HG03175 (cell line): Measurements from ENCODE around the gene METTL15.
"Not testable (repeated sequence)": the region's sequence is repeated elsewhere in the genome, so short reads cannot be mapped to it uniquely, and the experiment has no call there.

Experiments
- ATAC-seq: cut with Tn5 transposase; IDR thresholded peaks from one replicate; pipeline ENCODE4 v1.9.1; 2021; ENCODE audit warnings: mild to moderate bottlenecking, moderate library complexity; ENCODE audit not compliant: unreplicated experiment

Gene METTL15

GRCh38 chr11:28176351-28176750 lies 68.2 kb downstream of the METTL15 start:
- ATAC-seq = no peak

DNA sequence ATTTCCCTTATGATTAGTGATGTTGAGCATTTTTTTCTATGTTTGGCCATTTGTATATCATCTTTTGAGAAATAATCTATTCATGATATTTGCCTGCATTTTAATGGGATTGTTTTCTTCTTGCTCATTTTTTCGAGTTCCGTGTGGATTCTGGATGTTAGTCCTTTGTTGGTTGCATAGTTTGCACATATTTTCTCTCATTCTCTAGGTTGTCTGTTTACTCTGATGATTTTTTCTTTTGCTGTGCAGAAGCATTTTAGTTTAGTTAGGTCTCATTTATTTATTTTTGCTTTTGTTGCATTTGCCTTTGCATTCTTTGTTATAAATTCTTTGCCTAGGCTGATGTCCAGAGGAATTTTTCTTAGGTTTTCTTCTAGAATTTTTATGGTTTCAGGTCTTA lies 87.3 kb downstream of the METTL15 start:
- no peak for ATAC-seq

DNA sequence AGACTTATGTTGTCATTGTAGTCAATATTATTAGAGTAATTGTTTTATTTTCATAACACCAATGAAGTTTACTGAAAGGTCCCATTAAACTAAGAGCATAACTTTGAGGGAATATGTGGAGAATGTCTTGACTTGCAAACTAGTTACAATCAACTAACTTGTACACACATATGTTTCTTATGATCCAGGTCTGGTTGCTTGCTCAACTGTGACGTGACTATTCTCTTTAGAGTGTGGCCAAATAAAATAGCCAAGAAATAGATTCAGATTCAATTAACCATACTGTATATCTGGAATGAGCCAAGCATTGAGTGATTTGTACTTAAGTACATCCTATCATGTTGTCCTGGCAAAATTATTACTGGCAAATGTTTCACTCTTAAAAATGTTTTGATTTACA lies 101.7 kb downstream of the METTL15 start:
- ATAC-seq = no peak

DNA sequence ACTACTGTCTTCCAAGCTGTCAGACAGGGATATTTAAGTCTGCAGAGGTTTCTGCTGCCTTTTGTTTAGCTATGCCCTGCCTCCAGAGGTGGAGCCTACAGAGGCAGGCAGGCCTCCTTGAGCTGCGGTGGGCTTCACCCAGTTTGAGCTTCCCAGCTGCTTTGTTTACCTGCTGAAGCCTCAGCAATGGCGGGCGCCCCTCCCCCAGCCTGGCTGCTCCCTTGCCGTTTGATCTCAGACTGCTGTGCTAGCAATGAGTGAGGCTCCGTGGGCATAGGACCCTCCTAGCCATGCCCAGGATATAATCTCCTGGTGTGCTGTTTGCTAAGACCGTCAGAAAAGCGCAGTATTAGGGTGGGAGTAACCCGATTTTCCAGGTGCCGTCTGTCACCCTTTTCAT lies 113.9 kb downstream of the METTL15 start:
- ATAC-seq = not testable (repeated sequence)

DNA sequence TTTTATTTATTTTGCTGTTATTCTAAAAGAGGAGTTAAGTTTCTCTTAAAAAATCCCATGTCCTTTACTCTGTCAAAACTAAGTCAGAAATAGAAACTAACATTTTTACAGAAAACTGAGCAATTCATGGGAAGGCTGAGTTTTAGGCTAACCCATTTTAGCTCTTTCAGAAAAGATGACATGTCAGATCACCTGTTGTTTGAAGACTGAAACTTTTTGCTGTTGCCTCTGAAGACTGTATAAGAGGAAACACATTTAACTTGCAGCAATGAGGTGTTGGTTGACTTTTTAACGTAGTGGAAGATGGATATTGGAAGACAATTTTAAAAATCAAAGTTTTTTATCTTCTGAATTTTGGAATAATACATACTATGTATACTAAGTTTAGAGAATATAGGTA lies 115.4 kb downstream of the METTL15 start:
- ATAC-seq = no peak

GRCh38 chr11:28223994-28224393 lies 115.8 kb downstream of the METTL15 start:
- no peak for ATAC-seq

DNA sequence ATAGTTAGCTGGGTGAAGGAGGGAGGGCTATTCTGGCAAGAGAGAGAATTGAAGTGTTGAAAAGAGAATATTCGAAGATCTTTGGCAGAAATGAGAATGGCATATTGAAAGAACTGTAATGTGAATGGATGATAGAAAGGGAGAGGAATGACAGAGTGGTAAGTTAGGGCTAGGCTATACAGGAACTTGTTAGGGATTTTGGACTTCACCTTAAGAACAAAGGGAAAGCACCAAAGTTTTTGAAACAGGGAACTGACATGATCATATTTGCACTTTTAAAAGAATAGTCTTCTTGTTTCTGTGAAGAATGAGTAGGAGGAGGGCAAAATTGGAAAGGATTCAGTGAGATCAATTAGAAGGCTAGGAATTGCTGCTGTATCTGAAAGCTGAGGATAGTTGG lies 119.3 kb downstream of the METTL15 start:
- no peak for ATAC-seq

DNA sequence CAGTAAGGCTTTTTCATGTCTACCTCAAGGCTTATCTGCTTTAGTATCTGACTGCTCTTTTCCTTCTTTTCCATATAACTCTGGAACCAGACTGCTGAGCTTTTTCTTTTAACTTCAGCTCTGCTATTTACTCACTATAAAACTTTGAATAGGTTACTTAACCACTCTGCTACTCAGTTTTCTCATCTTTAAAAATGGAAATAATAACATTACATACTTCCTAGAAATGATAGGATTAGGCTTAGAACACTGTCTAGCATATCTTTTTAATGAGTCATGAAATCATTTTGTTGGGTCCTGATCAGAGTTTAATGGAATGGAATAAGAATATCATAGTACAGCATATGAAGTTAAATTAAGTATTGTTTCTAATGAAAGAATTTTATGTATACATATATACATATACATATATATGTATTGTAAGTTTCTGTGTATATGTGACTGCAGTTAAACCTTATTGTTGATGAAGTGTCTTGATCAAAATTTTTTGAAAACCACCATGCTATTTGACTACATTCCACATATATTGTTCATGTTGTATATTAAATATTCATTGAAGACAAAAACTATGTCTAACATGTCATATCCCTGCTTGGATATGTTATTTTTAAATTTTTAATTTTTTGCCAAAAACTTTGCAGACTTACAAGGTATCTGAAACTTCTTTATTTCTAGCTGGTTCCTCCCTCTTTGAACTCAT lies 120.2 kb downstream of the METTL15 start:
- ATAC-seq = no peak

DNA sequence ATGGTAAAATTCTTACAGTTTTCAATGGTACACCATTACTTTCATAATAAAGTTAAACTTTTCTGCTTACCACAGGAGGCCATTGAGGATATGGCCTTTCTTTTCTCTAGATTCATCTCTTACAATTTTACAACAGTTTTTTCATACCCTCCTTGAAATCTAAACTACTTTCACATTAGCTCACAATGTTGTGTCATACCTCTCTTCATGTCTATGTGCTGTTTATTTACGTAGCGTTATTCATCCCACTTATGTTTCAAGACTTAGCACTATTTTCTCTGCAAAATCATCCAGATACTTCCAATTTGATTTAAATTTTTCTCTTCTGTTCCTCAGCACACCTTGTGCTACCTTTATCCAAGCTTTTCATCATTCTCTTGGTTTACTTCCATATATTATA lies 123.3 kb downstream of the METTL15 start:
- ATAC-seq = no peak

DNA sequence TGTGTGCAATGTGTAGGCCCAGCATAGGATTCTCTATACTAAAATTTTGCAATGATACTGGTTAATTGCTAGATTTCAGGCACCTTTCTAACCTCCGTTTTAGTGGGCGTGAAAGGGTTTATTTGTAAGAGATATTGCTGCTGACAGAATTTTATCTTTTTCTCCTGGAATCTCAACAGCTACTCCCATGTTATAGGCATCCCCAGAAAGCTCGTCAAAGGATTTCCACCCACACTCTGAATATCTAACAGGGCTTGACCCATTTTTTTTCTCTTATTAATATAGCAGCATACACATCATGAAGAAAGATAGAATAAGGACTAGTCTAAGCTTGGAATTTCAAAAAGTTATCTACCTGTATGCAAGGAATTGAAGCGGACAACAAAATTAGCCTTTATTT lies 124.5 kb downstream of the METTL15 start:
- ATAC-seq = no peak

DNA sequence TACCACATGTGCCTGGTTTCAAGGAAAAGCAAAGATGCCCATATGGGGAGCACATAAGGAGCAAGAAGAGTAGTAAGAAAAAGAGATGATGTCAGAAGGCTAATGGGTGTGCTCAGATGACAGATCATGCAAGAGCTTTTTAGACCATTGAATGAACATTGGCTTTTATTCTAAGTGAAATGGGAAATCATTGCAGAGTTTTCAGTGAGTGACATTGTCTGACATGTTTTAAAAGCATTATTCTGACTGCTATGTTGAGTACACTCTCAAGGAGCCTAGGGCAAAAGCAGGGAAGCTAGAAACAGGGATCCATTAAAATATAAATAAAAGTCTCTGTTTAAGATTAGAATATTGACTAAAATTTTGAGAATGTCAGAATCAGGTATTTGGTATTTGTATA lies 133.6 kb downstream of the METTL15 start:
- no peak for ATAC-seq

DNA sequence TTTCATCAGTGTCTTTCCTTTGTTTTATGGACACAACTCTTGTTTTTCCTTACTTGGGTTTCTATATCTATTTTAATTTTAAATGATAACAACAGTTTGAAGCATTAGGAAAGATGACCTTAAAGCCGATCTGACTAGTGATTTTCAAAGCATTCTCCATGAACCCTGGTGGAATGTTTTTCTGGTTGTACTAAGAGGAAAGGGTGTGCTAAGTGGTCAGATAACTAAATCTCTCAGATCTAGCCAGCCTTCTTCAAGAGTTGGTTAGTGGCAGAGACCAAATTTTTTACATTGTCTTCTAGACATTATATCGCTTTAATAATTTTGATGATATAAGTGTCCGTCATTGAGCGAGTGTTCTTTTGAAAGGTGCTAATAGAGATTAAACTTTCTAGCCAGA lies 134.4 kb downstream of the METTL15 start:
- ATAC-seq = no peak

- no peak for ATAC-seq
These were observed 134.9 kb downstream of the METTL15 start for GRCh38 chr11:28243061-28243460.

- no peak for ATAC-seq
These were observed 135.4 kb downstream of the METTL15 start for GRCh38 chr11:28243581-28243980.

DNA sequence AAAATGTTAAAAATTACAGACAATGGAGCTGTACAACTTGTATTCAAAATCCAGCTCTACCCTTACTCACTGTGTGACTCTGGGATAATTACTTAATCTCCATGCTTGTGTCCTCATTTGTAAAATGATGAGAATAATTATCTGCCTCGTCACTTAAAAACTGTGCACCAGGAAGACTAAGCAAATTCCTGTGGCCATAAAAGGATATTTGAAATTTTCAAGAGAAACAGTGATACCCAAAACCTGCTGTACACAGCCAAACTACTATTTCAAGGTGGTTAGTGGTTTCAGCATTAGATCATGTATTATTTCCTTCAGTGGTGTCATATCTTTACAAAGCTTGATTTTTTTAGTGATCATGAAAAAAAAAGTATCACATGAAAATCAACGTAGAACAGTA lies 136.9 kb downstream of the METTL15 start:
- no peak for ATAC-seq

DNA sequence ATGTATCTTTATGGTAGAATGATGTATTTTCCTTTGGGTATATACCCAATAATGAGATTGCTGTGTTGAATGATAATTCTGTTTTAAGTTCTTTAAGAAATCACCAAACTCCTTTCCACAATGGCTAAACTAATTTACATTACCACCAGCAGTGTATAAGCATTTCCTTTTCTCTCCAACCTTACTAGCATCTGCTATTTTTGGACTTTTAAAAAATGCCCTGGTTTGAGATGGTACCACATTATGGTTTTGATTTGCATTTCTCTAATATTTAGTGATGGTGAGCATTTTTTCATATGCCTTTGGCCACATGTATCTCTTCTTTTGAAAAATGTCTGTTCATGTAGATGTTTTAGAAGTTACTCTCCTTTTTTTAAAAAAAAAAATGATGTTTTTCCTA lies 142.0 kb downstream of the METTL15 start:
- ATAC-seq = no peak

DNA sequence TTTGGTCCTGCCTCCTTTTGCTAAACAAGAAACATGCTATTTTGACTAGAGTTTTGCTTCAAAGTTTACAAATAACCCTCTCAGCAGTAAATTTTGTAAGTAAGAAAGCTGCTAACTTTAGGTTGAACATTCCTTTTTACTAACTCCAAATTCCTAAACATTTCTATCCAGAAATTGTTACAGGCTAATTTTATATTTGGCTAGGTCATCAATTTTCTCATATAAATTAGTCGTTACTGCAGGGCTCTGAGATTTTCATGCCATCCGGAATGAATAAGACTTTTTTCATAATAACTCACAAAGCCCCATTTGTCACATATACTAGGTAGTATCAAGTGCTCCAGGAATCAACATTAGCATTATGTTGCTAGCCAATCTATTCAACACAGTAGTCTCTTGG lies 143.1 kb downstream of the METTL15 start:
- no peak for ATAC-seq

DNA sequence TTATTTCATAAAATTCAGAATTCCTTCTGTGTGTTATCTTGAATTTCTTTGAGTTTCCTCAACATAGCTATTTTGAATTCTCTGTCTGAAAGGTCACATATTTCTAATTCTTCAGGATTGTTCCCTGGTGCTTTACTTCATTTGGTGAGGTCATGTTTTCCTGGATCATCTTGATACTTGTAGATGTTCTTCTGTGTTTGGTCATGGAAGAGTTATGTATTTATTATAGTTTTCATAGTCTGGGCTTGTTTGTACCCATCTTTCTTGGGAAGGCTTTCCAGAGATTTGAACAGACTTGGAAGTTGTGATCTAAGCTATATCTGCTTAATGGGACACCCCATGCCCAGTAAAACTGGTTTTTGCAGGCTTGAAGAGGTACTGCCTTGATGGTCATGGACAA lies 149.6 kb downstream of the METTL15 start:
- ATAC-seq = no peak

GRCh38 chr11:28259177-28259843 lies 151.1 kb downstream of the METTL15 start:
- no peak for ATAC-seq

- ATAC-seq = no peak
These were observed 160.7 kb downstream of the METTL15 start for GRCh38 chr11:28268925-28269324.

GRCh38 chr11:28269586-28269985 lies 161.4 kb downstream of the METTL15 start:
- ATAC-seq = no peak

GRCh38 chr11:28272247-28272646 lies 164.1 kb downstream of the METTL15 start:
- not testable (repeated sequence) for ATAC-seq

DNA sequence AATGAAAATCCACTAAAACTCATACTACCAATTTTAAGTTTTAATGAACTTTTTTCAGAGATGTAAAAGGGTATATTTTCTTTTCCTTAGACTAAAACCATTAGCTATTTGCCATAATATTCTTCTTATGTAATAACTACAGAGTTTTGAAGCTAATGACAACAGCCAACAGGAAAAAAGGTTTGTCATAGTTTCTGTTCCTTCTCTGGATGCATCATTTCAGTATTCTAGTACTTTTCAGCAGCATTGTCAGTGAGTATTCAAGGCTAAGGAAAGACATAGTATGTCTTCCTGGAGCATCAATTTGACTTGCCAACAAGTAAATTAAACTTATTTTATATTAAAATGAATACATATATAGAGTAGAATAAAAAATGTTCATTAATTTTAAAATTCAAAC lies 166.0 kb downstream of the METTL15 start:
- ATAC-seq = no peak
